Superior temporal gyrus (tissue), 1 donor: ENCODE results near the gene PYY.
"Not testable (repeated sequence)": the region's sequence is repeated elsewhere in the genome, so short reads cannot be mapped to it uniquely, and the experiment has no call there.

ENCODE experiments used
- DNase-seq: peaks from one replicate; pipeline ENCODE4 v3.0.0-alpha.2; 2016; ENCODE audit errors: extremely low spot score

Gene PYY

DNA sequence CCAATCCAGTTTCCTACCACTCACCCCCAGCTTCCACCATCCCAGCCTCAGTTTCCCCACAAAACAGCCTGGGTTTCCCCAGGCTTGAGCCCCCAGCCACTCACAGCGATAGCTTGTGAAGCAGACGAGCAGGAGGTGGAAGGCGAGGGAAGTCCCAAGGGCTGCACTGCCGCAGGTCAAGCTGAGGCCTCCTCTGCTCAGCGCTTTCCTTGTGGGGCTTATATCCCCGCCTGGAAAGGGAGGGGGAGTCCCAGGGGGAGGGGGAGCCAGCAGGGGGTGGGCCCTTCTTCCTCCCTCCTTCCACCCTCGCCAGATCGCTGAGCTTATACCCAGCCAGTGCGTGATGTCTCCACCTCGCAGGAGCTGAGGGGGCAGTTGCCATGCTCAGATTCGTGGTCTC, at the start of gene PYY:
Gene PYY (minus strand): TSS at position 195 of the 400 bp plus-strand sequence. CDS start 457 bp downstream, outside the sequence.
- DNase-seq = no peak

DNA sequence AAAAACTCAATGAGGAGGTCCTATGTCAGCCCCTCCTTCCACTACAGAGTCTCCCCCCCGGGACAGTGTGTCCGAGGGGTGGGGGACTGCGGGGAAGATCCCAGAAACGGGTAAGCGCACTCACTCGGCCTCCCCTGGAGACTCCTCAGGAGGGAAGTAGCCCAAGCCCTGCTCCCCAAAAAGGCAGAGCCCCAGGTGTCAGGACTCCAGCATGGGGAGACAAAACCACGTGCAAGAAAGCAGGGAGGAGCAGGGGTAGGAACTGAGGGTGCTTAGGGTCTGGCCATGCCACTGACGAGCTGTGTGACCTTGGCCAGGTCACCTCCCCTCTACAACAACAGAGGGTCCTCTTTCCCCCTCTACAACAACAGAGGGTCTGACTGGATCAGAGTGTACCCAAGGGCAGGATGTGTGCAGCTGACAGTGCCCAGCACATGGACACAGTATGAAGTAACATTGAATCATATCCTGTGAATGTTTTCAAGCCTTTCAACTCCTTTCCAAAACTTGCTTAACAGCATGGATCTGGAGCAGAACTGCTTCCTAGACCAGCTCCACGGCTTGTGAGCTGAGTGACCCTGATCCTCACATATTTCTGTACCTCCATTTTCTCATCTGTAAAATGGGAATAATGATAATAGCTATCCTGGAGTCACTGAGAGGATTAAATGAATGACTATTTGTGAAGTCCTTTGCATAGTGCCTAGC, 48.6 kb upstream of the PYY start:
- DNase-seq = no peak

DNA sequence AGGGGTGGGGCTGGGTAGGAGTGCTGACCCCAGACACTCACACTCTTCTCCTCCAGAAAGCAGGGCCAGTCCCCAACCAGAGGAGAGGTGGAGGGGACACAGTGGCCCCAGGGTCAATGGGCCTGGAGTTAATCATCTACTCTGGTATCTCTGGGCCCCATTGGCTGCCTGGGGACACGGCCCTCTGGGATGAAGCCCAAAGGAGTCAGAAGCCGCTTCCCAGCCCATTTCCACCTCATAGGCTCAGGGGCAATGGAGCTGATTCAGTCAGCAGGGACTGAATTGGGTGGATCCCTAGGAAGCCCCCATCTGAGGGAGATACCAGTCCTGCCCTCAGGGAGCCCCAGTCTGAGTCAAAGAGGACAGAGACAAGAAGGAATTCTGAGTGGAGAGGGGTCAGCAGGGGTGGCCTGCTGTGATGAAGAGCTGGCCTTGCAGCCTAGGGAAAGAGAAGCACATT, 47.8 kb upstream of the PYY start:
- no peak for DNase-seq

DNA sequence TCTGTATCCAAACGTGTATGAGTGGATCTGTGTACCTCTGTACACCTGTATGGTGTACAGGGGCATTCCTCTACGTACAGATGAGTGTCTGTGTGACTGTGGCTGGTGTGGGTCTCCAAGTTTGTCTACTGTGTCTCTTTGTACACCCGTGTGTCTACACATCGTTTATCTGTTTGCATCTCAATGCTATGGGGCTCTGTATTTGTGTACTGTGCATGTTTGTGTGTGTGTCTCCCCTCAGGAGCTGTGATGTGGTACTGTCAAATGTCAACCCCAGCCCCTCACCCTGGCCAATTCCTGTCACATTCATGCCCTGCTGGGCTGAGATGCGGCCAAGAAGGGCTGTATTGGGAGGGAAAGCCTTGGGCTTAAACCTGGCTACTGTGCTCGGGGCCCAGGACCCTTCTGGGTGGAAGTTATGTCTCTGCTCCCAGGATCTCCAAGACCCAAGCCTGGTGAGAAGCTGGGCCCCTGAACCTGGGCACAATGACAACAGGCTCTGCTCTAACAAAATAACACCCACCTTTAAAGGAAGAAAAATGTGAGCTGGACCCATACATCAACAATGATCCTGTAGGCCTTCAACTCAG, 47.2 kb upstream of the PYY start:
- DNase-seq = no peak

DNA sequence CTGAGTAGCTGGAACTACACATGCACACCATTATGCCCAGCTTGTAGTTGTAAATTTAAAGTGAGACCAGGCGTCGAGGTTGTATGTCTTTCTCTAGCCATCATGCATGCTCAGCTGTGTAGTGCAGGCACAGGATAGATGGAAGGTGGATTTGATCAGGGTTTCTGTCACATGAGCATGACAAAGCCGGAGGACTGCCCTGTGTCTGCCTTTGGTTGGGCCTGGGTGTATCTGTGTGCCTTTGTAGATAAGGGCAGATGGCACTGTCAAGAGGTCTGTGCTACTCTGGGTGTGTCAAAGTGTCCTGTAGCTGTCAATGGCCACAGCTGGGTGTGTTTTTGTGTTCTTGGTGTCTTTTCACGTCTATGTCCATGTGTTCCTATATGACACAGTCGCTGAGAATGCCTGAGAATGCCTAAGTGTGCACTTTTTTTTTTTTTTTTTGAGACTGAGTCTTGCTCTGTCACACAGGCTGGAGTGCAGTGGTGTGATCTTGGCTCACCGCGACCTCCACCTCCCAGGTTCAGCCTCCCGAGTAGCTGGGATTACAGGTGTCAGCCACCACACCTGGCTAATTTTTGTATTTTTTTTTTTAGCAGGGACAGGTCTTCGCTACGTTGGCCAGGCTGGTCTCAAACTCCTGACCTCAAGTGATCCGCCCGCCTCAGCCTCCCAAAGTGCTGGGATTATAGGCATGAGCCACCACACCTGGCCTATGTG, 46.6 kb upstream of the PYY start:
- DNase-seq = no peak

DNA sequence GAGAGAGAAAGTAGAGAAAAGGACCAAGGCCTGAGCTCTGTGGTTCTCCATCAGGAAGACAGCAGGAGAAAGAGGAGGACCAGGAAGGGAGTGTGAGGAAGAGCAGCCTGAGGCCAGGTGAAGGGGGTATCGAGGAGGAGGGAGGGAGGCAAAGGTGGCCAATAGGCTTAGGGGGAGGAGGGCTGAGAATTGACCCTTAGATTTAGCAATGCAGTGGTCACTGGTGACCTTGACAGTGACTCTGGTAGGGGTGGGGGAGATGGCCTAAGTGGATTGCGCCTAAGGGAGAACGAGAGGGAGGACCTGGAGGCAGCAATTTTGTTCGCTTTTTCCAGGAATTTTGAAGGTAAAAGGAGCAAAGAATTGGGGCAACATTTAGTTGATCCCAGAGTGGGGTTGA, 45.3 kb upstream of the PYY start:
- DNase-seq = no peak

DNA sequence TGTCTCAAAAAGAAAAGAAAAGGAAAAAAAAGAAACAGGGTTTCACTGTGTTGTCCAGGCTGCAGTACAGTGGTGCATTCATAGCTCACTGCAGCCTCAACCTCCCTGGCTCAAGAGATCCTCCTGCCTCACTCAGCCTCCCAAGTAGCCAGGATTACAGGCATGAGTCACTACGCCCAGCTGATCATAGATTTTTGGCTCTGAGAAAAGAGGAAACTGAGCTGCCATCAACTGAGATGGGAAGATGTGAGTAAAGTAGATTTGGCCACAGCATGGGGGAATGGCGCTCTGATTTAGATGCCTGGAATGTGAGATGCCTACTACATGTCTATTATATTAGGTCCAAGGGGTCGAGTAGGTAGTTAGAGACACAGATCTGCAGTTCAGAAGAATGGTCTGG, 44.8 kb upstream of the PYY start:
- no peak for DNase-seq

DNA sequence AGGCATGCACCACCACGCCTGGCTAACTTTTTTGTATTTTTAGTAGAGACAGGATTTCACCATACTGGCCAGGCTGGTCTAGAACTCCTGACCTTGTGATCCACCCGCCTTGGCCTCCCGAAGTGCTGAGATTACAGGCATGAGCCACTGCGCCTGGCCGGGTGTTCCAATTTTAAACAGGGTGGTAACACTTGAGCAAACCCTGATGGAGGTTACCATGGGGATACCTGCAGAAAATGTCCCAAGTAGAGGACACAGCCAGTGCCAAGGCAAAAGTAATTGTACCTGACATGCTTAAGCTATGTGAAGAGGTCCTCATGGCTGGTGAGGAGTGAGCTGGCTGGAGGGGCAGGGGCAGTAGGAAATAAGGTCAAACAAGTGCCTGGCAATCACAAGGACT, 43.4 kb upstream of the PYY start:
- DNase-seq = not testable (repeated sequence)

DNA sequence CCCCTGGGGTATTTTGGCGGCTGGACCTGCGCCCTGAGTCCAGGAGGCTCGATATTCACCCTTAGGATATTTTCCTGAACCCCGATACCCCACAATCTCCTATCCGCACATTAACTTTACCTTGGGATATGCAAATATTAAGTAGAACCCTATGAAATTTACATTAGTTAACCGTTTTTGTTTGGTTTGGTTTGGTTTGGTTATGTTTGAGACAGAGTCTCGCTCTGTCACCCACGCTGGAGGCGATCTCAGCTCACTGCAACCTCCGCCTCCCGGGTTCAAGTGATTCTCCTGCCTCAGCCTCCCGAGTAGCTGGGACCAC, 41.4 kb upstream of the PYY start:
- DNase-seq = no peak

DNA sequence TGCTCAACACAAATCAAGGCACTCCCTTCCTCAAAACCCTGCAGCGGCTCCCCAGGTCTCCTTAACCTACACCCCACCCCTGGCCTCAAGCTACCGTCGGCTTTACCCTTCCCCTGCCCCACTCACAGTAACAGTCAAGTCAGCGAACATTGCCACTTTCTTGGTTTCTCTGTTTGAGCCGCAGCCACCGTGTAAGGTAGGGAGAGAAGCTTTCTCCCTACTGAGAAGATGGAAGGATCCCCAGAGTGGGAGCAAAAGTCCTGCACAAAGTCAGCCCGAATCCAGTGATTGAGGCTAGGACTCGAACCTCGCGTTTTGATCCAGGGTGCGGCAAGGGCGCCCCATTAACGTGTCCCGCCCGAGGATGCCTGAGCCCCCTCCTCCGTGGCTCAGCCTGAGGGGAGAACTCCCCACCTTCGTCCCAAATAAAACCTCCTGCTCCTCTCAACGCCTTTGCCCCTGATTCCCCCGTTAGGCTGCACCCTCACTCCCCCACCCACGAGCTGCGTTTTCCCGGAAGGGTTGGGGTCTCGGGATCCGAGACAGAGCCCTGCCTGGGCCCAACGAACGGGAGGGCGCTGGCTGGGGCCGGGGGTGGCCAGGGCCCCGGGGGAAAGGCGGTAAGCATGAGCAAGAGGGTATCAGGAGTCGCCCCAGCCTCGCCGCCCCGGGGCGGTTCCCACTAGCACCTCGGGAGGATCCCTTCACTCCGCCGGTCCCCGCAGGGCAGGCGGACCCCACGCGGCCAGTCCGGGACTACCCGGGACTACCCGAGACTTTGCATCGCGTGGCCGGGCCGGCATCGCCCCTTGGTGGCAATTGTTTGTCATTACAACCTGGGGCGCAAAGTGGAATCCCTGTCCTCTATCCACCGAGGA, 40.8 kb upstream of the PYY start:
- peak; percentile 75 for DNase-seq

DNA sequence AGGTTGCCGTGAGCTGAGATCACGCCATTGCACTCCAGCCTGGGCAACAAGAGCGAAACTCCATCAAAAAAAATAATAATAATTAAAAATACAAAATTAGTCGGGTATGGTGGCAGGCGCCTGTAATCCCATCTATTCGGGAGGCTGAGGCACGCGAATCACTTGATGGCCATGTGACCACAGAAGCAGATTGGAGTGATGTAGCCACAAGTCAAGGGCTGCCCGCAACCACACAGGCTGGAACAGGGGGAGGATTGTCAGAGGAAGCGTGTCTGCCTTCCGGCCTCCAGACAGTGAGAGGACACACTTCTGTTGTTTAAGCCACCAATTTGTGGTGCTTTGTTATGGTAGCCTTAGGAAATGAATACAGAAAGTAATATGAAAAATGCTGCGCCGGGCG, 38.9 kb upstream of the PYY start:
- no peak for DNase-seq

DNA sequence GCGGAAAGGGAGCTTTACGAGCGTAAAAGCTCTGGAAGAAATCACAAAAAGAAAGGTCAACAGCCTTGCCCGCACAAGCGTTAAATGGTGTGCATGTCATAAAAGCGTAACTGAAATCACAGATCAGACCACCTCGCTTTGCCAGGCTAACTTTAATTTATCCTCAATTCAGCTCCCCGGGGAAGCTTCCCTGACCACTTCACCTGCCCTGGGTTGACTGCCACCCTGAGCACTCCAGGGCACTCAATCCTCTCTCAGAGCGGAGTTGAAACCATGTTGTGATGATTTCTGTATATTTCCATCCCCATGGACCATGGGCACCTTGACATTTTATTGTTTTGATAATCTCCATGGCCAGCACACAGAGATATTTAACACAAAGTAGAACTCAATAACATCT, 34.6 kb upstream of the PYY start:
- no peak for DNase-seq

DNA sequence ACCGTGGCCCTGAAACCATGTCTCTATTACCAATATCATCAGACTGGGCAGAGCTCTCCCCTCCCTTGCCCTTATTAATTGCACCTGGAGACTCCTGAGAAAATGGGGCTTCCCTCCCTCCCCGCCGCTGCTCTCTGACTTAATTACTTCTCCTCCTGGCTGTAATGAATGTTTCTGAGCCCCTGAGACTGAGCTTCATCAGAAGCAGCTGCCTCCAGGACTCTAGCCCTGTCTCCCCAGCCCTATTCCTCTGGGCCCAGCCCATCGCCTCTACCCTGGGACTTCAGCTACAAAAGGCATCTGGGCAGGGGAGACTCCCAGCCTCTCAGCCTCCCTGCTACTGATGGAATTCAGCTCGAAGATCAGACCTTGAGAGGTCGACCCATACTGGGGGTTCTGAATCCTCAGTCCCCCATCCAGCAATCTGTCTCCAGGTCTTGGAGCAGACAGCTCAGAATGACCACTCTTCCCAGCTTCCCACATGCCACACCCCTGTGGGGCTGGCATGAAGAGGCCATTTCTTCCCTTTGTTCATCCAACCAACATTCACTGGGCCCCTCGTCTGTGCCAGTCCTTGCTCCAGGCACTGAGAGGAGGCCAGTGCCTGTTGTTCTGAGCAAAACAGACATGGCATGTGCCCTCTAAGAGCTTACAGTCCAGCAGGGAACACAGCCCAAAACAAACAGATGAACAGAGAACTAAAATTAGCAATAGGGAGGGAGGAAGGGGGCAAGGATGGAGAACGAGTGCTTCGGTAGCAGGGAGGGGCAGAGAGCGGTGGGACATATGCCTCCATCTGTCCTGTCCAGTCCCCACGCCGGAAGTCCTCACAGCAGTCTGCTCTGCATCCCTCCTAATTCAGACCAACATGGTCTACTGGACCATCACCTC, 33.6 kb upstream of the PYY start:
- no peak for DNase-seq

DNA sequence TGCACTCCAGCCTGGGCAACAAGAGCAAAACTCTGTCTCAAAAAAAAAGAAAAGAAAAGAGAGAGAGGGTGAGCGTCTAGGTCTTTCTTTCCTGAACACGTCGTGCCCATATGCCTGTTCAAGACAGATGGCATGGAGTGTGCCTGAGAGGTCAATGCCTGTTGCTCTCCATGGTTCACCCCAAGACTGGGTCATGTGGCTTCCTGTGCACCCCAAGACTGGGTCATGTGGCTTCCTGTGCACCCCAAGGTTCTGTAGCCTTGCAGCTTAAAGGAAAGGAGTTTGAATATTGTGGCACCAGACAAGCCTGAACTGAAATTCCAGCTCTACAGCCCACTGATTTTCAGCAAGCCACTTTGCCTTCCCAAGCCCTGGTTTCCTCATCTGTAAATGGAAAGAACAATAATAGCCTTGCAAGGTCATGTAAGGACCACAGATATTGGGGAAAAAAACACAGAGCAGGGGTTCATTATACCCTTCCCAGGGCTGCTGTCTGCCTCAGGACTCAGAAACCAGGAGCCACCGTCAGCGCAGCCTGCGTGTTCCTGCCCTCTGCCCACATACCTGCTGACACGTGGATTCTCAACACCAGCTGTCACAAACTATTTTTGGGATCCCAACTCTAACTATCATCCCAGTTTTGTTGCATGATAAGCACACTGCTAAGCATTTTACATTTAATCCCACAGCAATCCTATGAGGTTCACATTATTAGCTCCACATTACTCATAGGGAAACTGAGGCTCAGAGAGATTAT, 32.7 kb upstream of the PYY start:
- DNase-seq = peak; percentile 35

DNA sequence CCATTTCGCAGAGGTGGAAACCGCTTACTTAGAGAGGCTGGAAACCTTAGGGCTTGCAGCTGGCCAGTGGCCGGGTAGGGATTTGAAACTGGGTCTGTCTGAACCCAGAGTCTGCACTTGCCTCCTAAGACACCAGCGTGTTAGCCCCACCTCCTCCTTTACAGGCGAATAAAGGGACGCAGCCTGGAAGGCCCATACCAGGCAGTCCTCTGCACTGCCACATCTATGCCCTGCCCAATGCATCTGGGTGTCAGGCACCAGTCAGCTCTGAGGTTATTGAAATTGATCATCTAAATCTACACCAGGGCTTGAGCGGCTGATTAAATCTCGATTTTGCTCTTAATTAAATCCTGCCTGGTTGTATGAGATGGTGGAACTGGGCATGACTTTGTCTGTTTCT, 30.8 kb upstream of the PYY start:
- no peak for DNase-seq

DNA sequence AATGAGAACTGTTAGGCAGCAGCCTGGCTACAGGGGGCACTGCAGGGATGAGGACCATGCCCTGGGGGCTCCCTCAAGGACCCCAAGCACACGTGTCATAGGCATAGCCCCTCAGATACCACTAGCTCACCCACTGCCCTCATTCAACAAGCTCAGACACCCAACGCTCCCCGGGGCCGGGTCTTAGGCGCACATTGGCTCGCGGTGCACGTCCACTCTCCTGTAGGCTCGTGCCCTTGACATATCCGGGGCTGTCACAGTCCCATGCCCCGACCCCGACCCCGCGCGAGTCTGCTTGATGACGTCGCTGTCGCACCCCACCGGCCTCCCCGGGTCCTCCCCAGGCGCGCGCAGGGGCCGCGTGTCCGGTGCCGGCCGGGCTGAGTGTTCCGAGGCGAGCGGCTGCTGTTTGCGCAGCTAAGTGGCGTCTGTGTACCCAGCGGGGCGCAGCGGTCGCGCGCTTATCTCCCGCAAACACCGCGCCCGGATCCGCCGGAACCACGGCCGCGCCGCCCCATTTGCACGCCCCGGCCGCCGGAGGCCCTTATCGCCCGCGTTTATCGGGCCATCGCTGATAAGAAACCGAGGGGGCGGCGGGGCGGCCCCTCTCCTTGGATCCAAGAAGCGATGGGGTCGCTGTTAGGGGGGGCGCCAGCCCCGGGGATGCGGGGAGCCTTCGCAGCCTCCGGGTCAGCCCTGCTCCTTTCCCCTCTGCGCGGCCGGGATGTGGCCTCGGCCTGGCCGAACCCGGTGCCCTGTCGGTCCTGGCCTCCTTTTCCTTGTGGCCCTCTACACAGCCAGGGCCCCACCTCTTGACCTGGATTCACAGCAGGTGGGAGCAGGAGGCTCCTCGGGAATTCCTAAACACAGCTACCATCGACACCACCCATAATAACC, 30.0 kb upstream of the PYY start:
- no peak for DNase-seq

DNA sequence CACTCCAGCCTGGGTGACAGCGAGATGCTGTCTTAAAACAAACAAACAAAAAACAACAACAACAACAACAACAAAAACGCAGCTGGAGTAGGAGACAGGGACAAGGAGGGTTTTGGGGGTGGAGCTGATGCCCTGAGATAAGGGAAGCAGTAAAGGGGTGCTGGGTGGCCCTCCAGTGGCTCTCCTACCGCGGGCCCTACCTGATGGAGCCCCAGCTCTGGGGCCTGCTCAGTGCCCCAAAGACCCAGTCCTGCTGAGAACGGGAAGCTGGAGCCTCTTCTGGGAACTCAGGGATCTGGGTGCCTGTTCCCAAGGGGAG, 29.4 kb upstream of the PYY start:
- DNase-seq = no peak

DNA sequence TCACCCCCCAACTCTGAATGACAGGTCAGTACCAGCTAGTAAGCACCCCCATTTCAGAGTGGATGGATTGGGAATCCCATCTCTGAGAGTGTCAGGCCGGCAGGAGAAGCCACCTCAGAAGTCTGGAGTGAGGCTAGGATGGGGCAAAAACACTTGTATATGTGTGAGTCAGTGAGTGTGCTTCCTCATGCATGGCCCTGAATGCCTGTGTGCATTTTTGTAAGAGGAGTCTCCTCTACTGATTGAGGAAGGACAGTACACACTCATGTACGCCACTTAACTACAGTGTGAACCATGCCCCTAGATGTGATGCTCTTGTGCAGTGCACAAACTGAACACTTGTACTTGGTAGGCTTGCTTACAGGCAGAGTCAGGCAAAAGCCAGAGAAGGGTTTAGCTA, 28.4 kb upstream of the PYY start:
- DNase-seq = no peak

DNA sequence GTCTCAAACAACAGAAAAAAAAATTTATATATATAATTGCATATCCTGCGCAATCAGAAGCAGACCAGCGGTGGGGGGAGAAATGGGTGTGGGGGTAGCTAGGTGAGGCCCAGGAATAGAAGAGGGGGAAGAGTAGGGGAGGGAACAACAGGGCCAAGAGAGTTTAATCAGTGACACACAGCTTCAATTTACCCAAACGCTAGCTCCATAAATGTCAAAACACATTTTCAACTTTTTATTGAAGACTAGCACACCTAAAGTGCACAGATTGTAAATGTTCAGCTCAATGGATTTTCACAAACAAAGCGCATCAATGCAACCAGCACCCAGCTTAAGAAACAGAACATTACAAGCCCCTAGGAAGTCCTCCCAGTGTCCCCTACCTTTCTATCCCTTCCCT, 25.9 kb upstream of the PYY start:
- DNase-seq = no peak

DNA sequence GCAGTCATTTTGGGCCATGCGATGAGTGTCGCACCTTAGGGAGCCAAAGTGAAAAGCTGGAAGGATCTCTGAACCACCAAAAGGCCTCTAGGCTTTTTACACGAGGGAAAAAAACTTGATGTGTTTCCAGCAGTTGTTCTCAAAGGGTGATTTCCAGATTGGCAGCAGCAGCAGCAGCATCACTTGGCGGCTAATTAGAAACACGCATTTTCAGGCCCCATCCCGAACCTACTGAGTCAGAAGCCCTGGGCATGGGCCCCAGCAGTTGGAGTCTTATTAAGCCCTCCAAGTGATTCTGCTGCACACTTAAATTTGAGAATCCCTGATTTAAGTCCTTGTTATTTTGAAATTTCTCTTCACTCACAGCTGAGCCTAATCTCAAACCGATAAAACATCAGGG, 25.3 kb upstream of the PYY start:
- no peak for DNase-seq
